Measurements from ENCODE around the gene GBP3. TPM values are rescaled to one million over a fixed set of nuclear protein-coding genes. Genes with fewer than 3 reads are reported as not detected.

The GBP3 gene
- total RNA-seq, 1 donor from 2014 or later, result 15.5 TPM

DNA sequence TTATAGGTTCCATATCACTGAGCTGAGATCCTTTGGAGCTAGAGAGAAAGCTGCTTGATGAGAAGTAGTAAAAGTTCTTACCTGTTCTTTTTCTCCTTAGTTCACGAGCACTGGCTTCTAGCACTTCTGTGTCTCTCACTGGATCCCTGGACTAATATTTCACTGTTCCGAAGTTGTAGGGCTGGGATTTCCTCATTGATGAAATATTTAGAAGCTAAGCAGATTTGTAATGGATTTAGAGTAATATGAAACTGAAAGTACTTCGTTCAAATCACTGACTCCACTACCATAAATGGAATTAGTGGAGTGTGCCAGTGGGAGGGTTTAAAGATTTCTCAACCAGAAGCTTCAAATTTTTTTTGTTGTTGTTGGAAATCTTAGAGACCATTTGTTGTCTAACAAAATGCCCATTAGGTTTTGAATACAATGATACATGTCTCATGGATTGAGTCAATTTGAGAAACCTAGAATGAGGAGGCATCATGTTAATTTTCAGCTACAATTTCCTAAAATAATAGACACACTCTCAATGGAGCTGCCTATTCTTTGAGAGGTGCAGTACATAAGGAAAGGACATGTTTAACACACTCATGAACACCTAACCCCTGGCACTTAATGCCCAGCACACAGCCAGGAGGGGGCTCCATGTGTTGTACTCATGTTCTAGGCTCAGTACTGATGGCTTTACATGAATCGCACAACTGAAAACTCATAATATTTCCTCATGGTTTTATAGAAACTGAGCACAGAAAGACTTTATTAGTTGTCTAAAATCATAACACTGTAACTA lies 42.6 kb upstream of the GBP3 start, which contains the start of gene GBP1:
Gene GBP1, minus strand, starts transcription at position 130 of the 790 bp plus-strand sequence. CDS start 1,974 bp downstream, outside the sequence.
- peaks cover 21% of the 10 kb centered on the region for H3K36me3 Mint-ChIP-seq (ENCODE audit: low read depth)
- TF ChIP-seq, protein P1, sequence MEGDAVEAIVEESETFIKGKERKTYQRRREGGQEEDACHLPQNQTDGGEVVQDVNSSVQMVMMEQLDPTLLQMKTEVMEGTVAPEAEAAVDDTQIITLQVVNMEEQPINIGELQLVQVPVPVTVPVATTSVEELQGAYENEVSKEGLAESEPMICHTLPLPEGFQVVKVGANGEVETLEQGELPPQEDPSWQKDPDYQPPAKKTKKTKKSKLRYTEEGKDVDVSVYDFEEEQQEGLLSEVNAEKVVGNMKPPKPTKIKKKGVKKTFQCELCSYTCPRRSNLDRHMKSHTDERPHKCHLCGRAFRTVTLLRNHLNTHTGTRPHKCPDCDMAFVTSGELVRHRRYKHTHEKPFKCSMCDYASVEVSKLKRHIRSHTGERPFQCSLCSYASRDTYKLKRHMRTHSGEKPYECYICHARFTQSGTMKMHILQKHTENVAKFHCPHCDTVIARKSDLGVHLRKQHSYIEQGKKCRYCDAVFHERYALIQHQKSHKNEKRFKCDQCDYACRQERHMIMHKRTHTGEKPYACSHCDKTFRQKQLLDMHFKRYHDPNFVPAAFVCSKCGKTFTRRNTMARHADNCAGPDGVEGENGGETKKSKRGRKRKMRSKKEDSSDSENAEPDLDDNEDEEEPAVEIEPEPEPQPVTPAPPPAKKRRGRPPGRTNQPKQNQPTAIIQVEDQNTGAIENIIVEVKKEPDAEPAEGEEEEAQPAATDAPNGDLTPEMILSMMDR (IDR thresholded peaks at IDR 0.05), result no peak
- DNase-seq (no peak), ATAC-seq (ENCODE audit: low read depth) (peak; percentile 72)
- no peaks in the 10 kb centered on the region for H3K27me3 Mint-ChIP-seq
- ChIA-PET POLR2A (interaction anchor here (0.6 to 2.5 kb wide), 7 partner anchors 16 to 381 kb away, joined by 3 to 14 read pairs (median 6); partner anchors contain the start of genes GBP3, GBP4 and PKN2), CTCF (interaction anchor here (0.6 to 1.7 kb wide), 4 partner anchors 20 to 293 kb away, joined by 3 to 8 read pairs (median 6); partner anchors contain the start of gene GBP4)
- peaks cover 47% of the 10 kb centered on the region for H3K4me1 Mint-ChIP-seq
- peak within 1 kb of the TSS; percentile 90 for H3K4me3 Mint-ChIP-seq
- H3K9me3 Mint-ChIP-seq, result no peaks in the 10 kb centered on the region
- intact Hi-C loops (cut with micrococcal nuclease), result loop anchor here (1.0 to 2.0 kb wide), 3 partner anchors 43 to 293 kb away; partner anchors contain the start of genes GBP3 and GBP5
- H3K27ac Mint-ChIP-seq, result peak within 1 kb of the TSS; percentile 86

DNA sequence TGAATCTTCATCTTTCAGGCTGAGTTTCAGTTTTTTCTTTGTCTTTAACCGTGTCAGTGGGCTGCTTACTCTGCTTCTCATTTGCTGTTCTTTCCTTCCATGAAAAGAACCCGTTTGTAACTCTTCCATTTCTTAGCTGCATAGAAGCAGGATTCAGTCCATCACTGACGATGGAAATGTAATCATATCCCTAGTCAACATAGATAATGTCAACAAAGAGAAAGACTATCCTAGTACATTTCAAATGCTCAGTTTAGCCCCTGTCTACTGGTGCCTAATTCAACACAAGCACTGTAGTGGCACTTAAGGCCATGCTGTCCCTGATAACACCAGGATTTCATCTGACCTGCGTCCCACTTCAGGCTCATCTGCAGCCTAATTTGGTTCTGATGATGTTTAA lies 42.0 kb upstream of the GBP3 start:
- Mint-ChIP-seq H3K9me3 (no peaks in the 10 kb centered on the region), H3K4me3 (peak overlapping the region; percentile 90), H3K27ac (peak overlapping the region; percentile 86), H3K36me3 (ENCODE audit: low read depth) (peaks cover 23% of the 10 kb centered on the region), H3K4me1 (peaks cover 41% of the 10 kb centered on the region), H3K27me3 (no peaks in the 10 kb centered on the region)
- TF ChIP-seq, protein P1 (IDR thresholded peaks at IDR 0.05), result no peak
- DNase-seq (no peak), ATAC-seq (ENCODE audit: low read depth) (peak; percentile 60)
- intact Hi-C loops (cut with micrococcal nuclease), result loop anchor here (1.0 to 2.0 kb wide), 3 partner anchors 42 to 294 kb away; partner anchors contain the start of genes GBP3 and GBP5
- CTCF ChIA-PET, result interaction anchor here (0.9 to 1.7 kb wide), 3 partner anchors 21 to 134 kb away, joined by 5 to 8 read pairs (median 7); partner anchors contain the start of gene GBP4
- POLR2A ChIA-PET, result interaction anchor here (0.8 to 2.5 kb wide), 6 partner anchors 16 to 381 kb away, joined by 3 to 14 read pairs (median 6); partner anchors contain the start of genes GBP3, GBP4 and PKN2

DNA sequence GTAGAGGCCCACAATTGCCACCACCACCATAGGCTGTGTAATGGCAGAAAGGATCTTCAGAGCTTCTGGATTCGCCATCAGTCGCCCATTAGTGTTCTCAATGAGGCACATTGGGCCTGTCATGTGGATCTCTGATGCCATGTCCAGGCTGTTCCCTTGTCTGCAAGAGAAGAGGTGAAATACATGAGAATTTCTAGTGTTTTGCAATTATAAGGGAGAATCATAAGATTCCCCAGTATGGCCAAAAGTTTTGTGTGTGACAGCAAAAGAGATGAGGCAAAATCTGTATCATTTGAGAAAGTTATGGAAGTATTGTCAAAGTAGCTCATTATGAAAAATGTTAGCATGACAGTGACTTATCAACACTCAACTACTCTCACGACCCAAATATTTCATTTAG lies 40.4 kb upstream of the GBP3 start:
- Mint-ChIP-seq H3K4me1 (peaks cover 39% of the 10 kb centered on the region), H3K27ac (no peak overlapping the region), H3K4me3 (peak overlapping the region; percentile 3), H3K9me3 (no peaks in the 10 kb centered on the region), H3K36me3 (ENCODE audit: low read depth) (peaks cover 34% of the 10 kb centered on the region), H3K27me3 (no peaks in the 10 kb centered on the region)
- POLR2A ChIA-PET, result no interaction called here
- DNase-seq (no peak), ATAC-seq (ENCODE audit: low read depth) (no peak)
- intact Hi-C loops (cut with micrococcal nuclease), result no loop called here
- CTCF ChIA-PET, result no interaction called here
- TF ChIP-seq, protein P1 (IDR thresholded peaks at IDR 0.05), result no peak

DNA sequence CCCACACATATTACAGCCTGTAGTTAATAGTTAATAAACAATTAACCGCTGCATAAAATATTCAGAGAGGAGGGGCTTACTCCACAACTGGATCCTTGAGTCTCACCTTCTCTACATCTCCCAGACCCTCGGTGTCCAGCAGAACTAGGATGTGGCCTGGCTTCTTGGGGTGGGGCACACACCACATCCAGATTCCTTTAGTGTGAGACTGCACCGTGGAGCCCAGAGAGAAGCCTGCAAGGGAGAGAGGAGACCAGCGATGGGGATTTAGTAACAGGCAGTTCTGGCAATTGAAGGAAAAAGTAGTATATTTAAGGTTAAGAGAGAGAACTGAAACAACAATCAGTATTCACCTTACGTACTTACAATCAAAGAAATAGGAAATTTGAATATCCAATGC lies 37.4 kb upstream of the GBP3 start:
- peaks cover 59% of the 10 kb centered on the region for H3K36me3 Mint-ChIP-seq (ENCODE audit: low read depth)
- intact Hi-C loops (cut with micrococcal nuclease), result no loop called here
- H3K4me1 Mint-ChIP-seq, result peaks cover 35% of the 10 kb centered on the region
- no peak overlapping the region for H3K27ac Mint-ChIP-seq
- ChIA-PET POLR2A (no interaction called here), CTCF (no interaction called here)
- H3K4me3 Mint-ChIP-seq, result no peak overlapping the region
- no peak for ATAC-seq (ENCODE audit: low read depth)
- TF ChIP-seq, protein P1 (IDR thresholded peaks at IDR 0.05), result no peak
- H3K27me3 Mint-ChIP-seq, result no peaks in the 10 kb centered on the region
- DNase-seq, result no peak
- H3K9me3 Mint-ChIP-seq, result no peaks in the 10 kb centered on the region

DNA sequence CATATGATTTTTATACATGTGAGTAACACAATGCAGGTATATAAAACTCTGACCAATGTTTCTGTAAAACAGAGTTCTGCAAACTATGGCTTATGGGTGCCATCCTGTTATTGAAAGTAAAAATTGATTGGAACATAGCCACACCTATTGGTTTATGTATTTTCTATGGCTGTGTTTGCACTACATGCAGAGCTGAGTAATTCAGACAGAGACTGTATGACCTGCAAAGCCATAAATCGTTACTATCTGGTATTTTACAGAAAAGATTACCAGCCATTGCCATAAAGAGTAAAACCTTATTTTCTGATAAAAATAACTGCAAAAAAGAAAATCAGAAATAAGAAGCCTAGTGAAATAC lies 29.3 kb upstream of the GBP3 start:
- ChIA-PET CTCF (no interaction called here), POLR2A (no interaction called here)
- intact Hi-C loops (cut with micrococcal nuclease), result no loop called here
- Mint-ChIP-seq H3K36me3 (ENCODE audit: low read depth) (peaks cover 55% of the 10 kb centered on the region), H3K4me1 (no peaks in the 10 kb centered on the region), H3K27ac (no peak overlapping the region), H3K4me3 (no peak overlapping the region), H3K27me3 (no peaks in the 10 kb centered on the region), H3K9me3 (no peaks in the 10 kb centered on the region)
- no peak for ATAC-seq (ENCODE audit: low read depth)
- no peak for DNase-seq
- TF ChIP-seq, protein P1 (IDR thresholded peaks at IDR 0.05), result no peak

Measured in activated B cell treated with CpG ODN at 0.5 μM for 24 hours (primary cell).